Keratinocyte (primary cell): ENCODE results near the gene EML1.

Experiments
- EZH2 ChIP-seq: IDR thresholded peaks from one replicate; pipeline ENCODE4 v1.6.1; 2012; ENCODE audit warnings: inconsistent platforms, mild to moderate bottlenecking, low read length, moderate library complexity
- TF ChIP-seq, protein P1 (sequence below), 3 experiments: IDR thresholded peaks in 1 of 3; conservative IDR thresholded peaks in 1 of 3; optimal IDR thresholded peaks in 1 of 3; 2 replicates in 2 of 3; 3 replicates in 1 of 3; pipeline versions ENCODE3 to v1.5.1; 2011; ENCODE audit warnings: low read length in 3 of 3, mild to moderate bottlenecking in 3 of 3, moderate library complexity in 2 of 3, control low read depth in 1 of 3, inconsistent platforms in 1 of 3; ENCODE audit not compliant: insufficient read depth in 2 of 3; ENCODE audit errors: extremely low read depth in 1 of 3

DNA sequence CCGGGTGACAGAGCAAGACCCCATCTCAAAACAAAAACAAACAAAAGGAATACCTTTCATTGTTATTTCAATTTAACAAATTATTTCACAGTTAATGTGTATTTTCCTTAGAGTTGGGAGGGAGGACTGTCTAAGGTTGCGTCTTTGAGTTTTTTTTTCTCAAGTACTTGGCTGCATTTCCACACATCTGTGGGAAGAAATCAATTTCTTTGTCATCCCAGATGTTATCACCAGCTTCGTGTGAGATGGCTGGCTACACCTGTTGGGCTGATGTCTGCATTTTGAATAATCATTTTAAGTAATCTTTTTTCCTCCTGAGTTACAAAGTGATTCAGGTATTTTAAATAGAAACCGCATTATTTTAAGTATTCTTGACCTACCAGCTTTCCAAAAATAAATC is 59.4 kb downstream of the EML1 start:
- TF ChIP-seq, protein P1, sequence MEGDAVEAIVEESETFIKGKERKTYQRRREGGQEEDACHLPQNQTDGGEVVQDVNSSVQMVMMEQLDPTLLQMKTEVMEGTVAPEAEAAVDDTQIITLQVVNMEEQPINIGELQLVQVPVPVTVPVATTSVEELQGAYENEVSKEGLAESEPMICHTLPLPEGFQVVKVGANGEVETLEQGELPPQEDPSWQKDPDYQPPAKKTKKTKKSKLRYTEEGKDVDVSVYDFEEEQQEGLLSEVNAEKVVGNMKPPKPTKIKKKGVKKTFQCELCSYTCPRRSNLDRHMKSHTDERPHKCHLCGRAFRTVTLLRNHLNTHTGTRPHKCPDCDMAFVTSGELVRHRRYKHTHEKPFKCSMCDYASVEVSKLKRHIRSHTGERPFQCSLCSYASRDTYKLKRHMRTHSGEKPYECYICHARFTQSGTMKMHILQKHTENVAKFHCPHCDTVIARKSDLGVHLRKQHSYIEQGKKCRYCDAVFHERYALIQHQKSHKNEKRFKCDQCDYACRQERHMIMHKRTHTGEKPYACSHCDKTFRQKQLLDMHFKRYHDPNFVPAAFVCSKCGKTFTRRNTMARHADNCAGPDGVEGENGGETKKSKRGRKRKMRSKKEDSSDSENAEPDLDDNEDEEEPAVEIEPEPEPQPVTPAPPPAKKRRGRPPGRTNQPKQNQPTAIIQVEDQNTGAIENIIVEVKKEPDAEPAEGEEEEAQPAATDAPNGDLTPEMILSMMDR (optimal IDR thresholded peaks at IDR 0.05 in 1 of 3, IDR thresholded peaks at IDR 0.05 in 1 of 3, conservative IDR thresholded peaks at IDR 0.05 in 1 of 3; ENCODE audit: extremely low read depth in 1 of 3, insufficient read depth in 2 of 3, low read length in 3 of 3) = no peak
- no peak for TF ChIP-seq EZH2
